NCI-H774 (cell line): ENCODE measurements around the gene CIAO1.
"Not testable (repeated sequence)": the region's sequence is repeated elsewhere in the genome, so short reads cannot be mapped to it uniquely, and the experiment has no call there.

Source experiments
- DNase-seq: peaks from one replicate; lab custom pipeline; 2025; lab: John Stamatoyannopoulos, UW

CIAO1 gene

DNA sequence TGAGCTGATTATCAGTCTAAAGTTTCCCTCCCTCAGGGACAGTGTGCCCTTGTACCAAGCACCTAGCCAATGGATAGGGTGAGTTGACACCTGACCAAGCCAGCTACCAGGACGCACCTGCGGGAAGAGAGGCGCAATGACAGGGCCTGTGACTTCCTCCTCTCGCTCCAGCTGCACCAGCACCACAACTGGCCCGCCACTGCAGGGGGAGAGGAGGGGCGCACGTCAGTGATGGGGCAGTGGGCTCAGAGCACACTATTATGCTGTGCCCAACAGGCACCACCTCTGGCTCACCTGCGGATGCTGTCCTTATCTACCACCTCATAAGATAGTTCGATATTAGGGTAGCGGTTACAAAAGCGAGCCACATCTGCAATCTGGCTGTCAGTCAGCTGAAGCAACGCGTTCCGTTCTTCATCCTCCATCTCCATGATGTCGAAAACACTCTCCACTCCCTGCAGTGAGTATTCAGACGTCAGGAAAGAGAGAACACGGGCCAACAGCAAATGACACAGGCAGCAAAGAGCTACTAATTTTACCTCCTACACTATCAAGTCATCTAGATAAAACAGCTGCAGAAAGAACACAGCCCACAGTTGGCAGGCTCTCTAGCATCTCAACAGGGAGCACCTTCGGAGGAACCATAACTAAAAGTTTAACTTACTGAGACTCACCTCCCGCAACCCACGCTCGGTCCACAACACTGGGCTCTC is 10.9 kb downstream of the CIAO1 start:
- no peak for DNase-seq

- no peak for DNase-seq
Measured at GRCh38 chr2:96287273-96287856, 21.3 kb downstream of the CIAO1 start.

GRCh38 chr2:96291751-96292150 is 25.7 kb downstream of the CIAO1 start:
- DNase-seq: no peak

DNA sequence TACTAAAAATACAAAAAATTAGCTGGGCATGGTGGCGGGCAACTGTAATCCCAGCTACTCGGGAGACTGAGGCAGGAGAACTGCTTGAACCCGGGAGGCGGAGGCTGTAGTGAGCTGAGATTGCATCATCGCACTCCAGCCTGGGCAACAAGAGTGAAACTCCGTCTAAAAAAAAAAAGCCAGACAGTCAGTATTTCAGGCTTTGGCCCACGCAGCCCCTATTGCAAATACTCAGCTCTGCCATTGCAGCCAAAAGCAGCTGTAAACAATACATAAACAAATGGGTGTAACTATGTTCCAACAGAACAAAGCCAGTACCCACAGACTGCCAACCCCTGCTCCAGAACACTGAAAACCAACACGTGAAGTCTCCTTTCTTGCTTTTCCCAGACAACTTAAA is 28.2 kb downstream of the CIAO1 start:
- not testable (repeated sequence) for DNase-seq

- no peak for DNase-seq
Measured at GRCh38 chr2:96296925-96297324, 30.9 kb downstream of the CIAO1 start.

DNA sequence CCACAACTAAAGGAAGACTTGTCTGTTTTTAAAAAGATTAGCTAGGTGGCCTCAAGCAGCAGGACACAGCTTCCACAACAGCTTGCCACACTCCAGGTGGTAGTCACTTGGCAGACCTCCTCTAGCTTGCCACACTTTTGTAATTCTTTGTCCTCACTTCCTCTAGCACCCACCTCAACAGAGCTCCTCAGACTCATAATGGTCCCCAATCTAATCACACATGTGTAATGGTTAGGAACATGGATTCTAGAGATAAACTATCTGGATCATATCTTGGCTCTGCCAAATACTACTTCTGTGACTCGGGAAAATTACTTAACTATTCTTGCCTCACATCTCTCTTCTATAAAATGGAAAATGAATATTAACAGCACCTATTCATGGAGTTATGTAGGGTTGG is 35.8 kb downstream of the CIAO1 start:
- no peak for DNase-seq

GRCh38 chr2:96304606-96305005 is 38.6 kb downstream of the CIAO1 start:
- no peak for DNase-seq

- peak; percentile 81 for DNase-seq
Measured at GRCh38 chr2:96305091-96305978, 39.3 kb downstream of the CIAO1 start, which contains the start of gene SNRNP200. SNRNP200 (minus strand) TSS chr2:96305546; CDS start chr2:96305437, 109 bp downstream.

- DNase-seq: no peak
Measured at GRCh38 chr2:96305979-96306308, 39.9 kb downstream of the CIAO1 start.

DNA sequence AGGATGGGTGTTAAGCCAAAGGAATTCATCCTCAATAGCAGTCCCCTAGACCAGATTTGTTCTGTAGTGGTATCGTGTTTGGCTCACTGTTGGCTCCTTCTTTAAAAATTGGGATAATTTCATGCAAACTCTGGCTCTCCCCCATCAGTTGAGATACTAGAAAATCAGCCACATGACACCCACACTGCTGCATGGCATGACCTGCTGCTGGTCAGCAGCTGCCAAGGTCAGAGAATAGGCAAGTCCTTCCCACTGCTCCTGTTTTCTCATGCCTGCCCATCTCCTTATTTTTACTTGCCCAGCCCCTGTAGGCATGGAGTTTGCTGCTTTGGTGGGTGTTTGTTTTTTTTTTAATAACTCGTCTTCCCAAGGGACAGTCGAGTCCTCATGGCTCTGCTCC is 40.3 kb downstream of the CIAO1 start:
- no peak for DNase-seq

DNA sequence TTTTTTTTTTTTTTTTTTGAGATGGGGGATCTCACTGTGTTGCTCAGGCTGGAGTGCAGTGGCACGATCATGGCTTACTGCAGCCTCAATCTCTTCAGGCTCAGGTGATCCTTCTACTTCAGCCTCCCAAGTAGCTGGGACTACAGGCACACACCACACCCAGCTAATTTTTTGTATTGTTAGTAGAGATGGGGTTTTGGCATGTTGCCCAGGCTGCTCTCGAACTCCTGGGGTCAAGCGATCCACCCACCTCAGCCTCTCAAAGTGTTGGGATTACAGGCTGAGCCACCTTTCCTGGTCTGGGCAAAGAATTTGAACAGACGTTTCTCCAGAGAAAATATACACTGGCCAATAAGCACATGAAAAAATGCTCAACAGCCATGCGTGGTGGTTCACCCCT is 42.2 kb downstream of the CIAO1 start:
- no peak for DNase-seq

DNA sequence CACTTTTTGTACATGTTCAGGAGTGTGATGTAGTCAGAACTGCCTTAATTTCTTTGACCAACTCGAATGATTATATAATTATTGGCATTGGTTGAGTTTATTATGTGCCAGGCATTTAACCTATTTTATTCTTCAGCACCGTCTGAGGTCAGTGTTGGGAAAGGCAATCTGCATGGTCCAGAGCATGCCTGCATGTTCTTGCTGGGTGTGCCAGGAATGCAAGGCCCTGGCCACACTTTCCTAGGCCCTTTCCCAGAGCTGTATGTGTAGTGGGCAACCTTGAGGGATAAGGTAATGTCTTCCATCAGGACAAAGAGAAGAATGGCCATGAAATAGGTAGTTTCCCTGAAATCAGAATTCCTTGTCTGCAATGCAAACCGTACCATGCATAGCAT is 49.0 kb downstream of the CIAO1 start:
- no peak for DNase-seq

DNA sequence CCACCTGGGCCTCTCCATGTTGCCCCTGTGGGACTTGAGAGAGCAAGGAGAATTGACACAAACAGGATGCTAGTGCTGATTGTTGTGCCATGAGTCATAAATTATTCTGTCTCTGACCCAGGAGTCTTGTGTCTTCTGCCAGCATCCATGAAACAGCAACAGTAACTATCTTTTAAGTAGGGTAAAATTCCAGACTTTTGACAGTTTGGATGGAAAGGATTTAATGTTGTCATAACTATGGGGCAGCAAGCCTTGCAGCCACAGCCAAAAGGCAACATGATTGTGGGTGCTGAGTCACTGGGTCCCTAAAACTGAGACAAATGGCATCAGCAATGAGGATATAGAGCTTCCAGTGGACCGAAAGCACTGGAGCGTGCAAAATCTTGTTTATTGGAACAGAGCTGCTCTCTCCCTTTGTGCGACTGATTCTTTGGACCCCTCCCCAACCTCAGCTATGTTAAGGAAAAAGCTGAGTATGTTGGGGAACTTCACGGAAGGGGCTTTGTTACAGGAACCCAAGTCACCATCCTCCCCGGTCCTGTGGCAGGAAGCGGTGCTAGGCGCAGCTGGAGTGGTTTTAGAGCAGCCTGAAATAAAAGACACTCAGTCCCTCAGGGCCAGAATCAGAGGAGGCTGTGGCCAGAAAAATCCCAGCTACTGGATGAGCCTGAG is 49.5 kb downstream of the CIAO1 start:
- DNase-seq: no peak

DNA sequence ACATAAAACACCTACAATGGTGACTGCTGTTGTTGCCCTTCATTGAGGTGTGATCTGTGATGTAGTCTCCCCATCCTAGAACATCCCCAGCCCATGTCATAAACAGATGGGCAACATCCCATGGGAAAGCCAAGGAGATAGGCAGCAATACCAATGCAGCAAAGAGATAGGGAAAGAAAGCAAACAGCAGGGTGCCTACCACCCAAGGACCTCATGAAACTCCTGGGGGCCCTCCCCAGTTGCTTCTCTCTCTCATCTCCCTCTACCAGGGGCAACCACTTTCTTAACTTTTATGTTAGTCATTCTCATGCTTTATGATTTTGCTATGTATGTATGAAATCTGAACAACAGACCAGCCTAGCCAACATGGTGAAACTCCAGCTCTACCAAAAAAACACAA is 51.0 kb downstream of the CIAO1 start:
- DNase-seq: no peak

GRCh38 chr2:96317584-96317997 is 51.6 kb downstream of the CIAO1 start:
- DNase-seq: no peak

- DNase-seq: no peak
Measured at GRCh38 chr2:96318723-96319122, 52.7 kb downstream of the CIAO1 start.

- DNase-seq: no peak
Measured at GRCh38 chr2:96319396-96319795, 53.4 kb downstream of the CIAO1 start.

- DNase-seq: no peak
Measured at GRCh38 chr2:96320326-96320725, 54.3 kb downstream of the CIAO1 start.

- DNase-seq: no peak
Measured at GRCh38 chr2:96320728-96321622, 55.0 kb downstream of the CIAO1 start.
